ENCODE results near the gene GPR42. TPM values are rescaled to one million over a fixed set of nuclear protein-coding genes. Genes with fewer than 3 reads are reported as not detected.

Gene GPR42
- total RNA-seq, 1 experiment from 2014 or later = not detected

GRCh38 chr19:35353635-35354034, 17.2 kb upstream of the GPR42 start:
- Histone ChIP-seq H3K4me3 (replicated peaks in 1 of 2; ENCODE audit: low read depth in 1 of 2, low read length in 2 of 2) (no peak overlapping the region), H3K9me3 (ENCODE audit: control insufficient read depth in 1 of 2, insufficient read depth in 1 of 2, low read depth in 1 of 2, low read length in 2 of 2) (no peaks in the 10 kb centered on the region), H3K9me2 (ENCODE audit: insufficient read depth) (no peaks in the 10 kb centered on the region), H3K9ac (ENCODE audit: low read length) (no peak overlapping the region), H3K79me2 (ENCODE audit: insufficient read depth, low read length) (no peaks in the 10 kb centered on the region), H3K36me3 (ENCODE audit: control insufficient read depth in 1 of 2, insufficient read depth in 2 of 2, low read length in 2 of 2) (no peaks in the 10 kb centered on the region), H3K4me2 (ENCODE audit: low read length) (no peak overlapping the region), H3K4me1 (ENCODE audit: control insufficient read depth in 1 of 2, insufficient read depth in 2 of 2, low read length in 2 of 2) (peaks cover 0 to 7% of the 10 kb centered on the region in 2 experiments; a peak in 1 of 4 replicates), H3K27me3 (ENCODE audit: insufficient read depth, low read length) (peaks cover 4% of the 10 kb centered on the region; the same call in 1 of the 2 replicates), H4K20me1 (ENCODE audit: insufficient read depth) (no peaks in the 10 kb centered on the region), H3K27ac (ENCODE audit: low read depth, low read length) (no peak overlapping the region), H2AFZ (ENCODE audit: low read depth, low read length, poor library complexity, severe bottlenecking) (peak overlapping the region; percentile 82)
- no TSS peak for BruUV-seq (replicated peaks)
- ChIA-PET POLR2A (interaction anchor here (1.8 to 2.0 kb wide), 2 partner anchors 142 to 157 kb away, joined by 5 to 9 read pairs; no protein-coding TSS in a partner anchor), CTCF (interaction anchor here (0.9 to 3.1 kb wide), 9 partner anchors 21 to 341 kb away, joined by 3 to 43 read pairs (median 5); no protein-coding TSS in a partner anchor), RAD21 (ENCODE audit: low non-redundant PET in 1 of 2, low total read pairs in 2 of 2, uncharacterized antibody in 2 of 2, unreplicated experiment in 2 of 2) (interaction anchor here (1.1 to 2.7 kb wide), 7 partner anchors 114 to 320 kb away, joined by 3 to 11 read pairs (median 4); no protein-coding TSS in a partner anchor)
- TF ChIP-seq EZH2phosphoT487 (IDR thresholded peaks at IDR 0.05; ENCODE audit: borderline replicate concordance) (no peak), ELF1 (IDR thresholded peaks at IDR 0.05; ENCODE audit: borderline replicate concordance, low read depth) (no peak), SIN3A (IDR thresholded peaks at IDR 0.05; ENCODE audit: low read depth) (no peak), ZBTB33 (IDR thresholded peaks at IDR 0.05; ENCODE audit: extremely low read depth, insufficient replicate concordance, low read length) (no peak), TCF7L2 (IDR thresholded peaks at IDR 0.05; ENCODE audit: borderline replicate concordance, extremely low read depth, insufficient read depth, insufficient read length) (no peak), CBX3 (IDR thresholded peaks at IDR 0.05; ENCODE audit: low read depth) (no peak), JUND (IDR thresholded peaks at IDR 0.05) (no peak), MAX (IDR thresholded peaks at IDR 0.05) (no peak), ZNF274 (IDR thresholded peaks at IDR 0.05; ENCODE audit: low read depth, low read length) (no peak)
- DNase-seq (ENCODE audit: low read depth, low spot score) = no peak
- intact Hi-C loops (cut with micrococcal nuclease) = loop anchor here (1.0 to 10.0 kb wide), 2 partner anchors 142 to 361 kb away; partner anchors contain the start of gene KMT2B
- no peak for ATAC-seq
